NCI-H1092 treated with DMSO at 0.1 percent for 48 hours (cell line): ENCODE data around the gene PRR33.
"Not testable (repeated sequence)": the region's sequence is repeated elsewhere in the genome, so short reads cannot be mapped to it uniquely, and the experiment has no call there.

ENCODE experiments used
- DNase-seq: peaks from one replicate; lab custom pipeline; 2025; lab: John Stamatoyannopoulos, UW

Gene PRR33

GRCh38 chr11:1891831-1892115, at the start of gene PRR33:
Gene PRR33 (minus strand): TSS chr11:1891895. CDS start chr11:1890584, 1,311 bp downstream.
- DNase-seq: no peak

GRCh38 chr11:1939788-1940187, 48.1 kb upstream of the PRR33 start:
- not testable (repeated sequence) for DNase-seq

- no peak for DNase-seq
Observed at GRCh38 chr11:1939006-1939625, 47.4 kb upstream of the PRR33 start.

GRCh38 chr11:1938343-1939005, 46.8 kb upstream of the PRR33 start:
- DNase-seq: no peak

- no peak for DNase-seq
Observed at GRCh38 chr11:1937616-1938342, 46.1 kb upstream of the PRR33 start.

DNA sequence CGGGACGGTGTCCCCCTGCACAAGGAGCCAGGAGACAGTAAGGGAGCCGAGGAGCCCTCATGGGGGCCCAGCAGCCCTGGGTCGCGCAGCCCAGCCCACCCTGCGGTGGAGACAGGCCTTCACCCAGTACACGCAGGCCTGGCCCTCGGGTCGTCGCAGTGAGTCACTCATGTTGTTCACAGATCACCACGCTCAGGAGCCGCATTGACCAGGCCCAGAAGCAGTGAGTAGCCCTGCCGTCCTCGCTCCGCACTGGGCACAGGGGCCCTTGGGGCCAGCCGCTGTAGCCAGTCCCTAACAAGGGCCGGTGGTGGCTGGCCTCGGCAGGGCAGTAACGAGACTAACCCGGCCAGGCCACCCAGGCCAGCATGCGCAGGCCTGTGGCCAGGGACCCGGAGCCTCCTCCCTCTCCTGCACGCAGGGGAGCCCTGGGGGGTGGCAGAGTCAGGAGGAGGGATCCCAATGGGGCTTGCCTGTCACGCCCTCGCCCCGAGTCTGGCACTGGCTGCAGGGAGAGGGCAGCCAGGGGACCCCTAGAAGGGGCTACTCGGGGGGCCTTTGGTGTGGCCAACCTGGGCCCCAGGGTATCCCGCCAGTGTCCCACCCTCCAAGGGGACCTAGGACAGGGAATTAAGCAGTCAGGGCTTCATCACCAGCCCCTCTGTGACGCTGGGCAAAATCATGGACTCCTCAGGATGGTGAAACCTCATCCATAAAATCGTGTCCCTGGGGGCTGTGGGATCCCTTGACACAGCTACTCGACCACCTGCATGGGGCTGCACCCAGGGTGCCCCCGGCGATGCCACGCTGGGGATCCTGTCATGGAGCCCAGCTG, 45.3 kb upstream of the PRR33 start:
- DNase-seq: no peak

DNA sequence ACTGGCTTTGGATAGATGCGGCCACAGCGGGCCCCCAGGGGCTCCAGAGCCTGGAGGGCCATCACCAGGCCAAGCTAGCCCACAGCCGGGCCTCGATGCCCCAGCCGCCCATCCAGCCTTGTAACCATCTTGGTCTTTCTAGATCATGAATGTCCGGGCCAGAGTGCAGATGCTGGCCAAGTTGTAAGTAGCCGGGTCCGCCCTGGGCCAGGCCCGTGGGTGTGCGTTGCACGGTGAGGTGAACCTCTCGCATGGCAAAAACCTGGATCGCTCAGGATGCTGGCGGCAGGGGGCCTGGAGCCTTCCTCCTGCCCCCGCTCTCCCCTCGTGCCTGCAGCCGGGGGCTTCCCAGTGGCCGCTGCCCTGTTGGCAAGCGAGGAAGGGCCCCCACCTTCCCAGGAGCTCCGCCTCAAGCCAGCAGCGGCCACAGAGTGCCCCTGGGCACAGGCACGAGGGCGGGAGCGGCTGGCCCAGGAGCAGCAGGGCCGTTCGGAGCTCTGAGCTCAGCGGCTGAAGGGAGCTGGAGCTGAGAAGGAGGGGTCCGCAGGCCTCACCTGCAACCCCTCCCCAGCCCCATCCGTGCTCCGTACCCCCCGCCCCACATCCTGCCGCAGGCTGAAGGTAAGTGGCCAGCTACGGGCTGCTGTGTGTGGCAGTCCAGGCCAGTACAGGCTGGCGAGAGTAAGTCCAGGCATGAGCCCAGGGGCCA, 44.5 kb upstream of the PRR33 start:
- no peak for DNase-seq

DNA sequence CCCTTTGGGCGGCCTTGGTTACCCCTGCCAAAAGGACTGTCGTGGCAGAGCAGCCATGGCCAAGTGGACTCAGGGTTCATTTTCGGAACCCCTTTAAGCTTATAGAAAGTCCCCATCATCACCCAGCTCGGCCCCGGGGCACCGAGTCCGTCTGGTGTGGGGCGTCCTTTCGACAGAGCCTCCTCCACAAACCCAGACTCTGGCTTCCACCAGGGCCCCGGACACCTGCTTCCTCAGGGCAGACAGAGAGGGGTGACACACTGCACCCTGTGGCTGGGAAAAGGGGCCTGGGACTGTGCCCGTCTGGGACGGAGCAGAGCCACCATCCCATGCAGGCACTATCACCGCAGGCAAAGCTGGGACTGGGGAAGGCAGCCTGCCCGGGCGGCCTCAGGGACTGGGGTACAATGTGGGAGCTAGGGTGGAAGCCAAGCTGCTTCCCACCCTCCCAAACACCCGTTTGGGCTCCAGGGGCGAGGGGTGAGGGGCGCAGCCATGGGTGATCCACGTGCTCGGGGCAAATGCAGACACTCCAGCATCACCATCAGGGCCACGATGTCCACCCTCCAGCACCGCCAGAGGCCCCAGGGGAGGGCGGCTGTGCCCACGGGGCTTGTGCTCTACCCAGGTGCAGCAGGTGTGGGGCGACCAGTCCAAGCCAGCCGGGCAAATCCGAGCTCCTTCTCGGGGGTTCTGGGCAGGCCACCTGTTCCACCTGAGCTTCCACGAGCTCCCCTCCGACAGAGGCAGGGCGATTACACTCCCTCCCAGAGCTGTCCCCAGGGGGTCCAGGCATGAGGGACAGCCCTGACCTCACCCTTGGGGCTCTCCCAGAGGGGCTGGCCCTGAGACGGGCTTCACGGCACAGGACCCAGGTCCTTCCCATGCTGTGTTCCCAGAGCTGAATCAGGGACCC, 43.7 kb upstream of the PRR33 start:
- DNase-seq: no peak

DNA sequence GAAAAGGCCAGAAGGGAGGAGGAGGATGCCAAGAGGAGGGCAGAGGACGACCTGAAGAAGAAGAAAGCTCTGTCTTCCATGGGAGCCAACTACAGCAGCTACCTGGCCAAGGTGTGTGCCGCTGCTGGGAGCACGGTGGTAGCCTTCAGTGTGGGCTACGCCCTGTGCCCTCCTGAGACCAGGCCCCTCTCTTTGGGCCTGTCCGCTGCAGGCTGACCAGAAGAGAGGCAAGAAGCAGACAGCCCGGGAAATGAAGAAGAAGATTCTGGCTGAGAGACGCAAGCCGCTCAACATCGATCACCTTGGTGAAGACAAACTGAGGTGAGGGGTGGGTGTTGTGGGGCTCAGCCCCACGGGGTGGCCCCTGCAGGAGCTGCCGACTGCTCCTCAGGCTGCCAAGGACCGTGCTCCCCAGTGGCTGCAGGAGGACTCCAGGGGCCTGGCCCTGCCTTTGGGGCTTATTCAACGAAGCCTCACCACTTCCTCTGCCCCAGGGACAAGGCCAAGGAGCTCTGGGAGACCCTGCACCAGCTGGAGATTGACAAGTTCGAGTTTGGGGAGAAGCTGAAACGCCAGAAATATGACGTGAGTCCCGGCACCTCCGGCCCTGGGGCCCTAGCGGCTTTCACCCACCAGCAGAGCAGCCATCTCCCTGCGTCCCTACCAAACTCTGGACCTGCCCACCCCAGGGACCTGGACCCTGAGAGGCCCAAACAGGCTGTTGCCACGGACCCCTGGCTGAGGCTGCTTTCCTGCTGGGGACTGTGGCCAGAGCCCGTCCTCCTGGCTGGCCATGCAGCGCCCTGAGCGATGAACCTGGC, 42.9 kb upstream of the PRR33 start:
- no peak for DNase-seq

DNA sequence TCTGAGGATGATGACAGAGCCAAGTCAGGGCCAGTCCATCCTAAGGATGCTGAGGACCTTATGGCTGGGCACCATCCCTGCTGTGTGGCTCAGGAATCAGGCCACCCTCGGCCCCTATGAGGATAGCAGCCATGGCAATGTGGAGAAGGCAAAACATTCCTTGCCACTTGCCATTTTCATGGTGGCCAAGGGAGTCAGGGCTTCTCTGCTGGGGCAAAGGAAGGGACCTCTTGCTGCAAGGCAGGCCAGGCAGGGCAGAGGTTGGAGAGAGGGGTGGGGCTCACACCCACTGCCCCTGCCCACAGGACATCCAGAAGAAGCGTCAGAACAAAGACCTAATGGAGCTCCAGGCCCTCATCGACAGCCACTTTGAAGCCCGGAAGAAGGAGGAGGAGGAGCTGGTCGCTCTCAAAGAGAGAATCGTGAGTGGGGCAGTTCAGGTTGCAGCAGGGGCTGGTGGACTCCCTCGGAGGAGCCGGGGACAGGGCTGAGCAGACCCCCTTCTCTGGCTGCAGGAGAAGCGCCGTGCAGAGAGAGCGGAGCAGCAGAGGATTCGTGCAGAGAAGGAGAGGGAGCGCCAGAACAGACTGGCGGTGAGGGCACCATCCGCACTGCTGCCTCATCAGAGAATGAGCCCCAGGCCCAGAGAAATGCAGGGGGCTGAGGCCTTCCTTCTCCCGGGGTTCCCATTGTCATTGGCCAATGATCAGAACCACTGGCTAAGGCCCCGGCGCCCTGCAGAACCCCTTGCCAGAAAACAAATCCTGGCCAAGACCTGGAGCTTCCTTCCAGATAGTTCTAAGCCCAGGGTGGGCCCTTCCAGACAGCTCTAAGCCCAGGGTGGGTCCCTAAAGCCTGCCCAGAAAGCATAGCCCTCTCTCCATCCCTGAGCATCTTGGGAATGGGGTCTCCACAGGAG, 42.0 kb upstream of the PRR33 start:
- no peak for DNase-seq

- no peak for DNase-seq
Observed at GRCh38 chr11:1932681-1933080, 41.0 kb upstream of the PRR33 start.

GRCh38 chr11:1932105-1932480, 40.4 kb upstream of the PRR33 start:
- DNase-seq: no peak

DNA sequence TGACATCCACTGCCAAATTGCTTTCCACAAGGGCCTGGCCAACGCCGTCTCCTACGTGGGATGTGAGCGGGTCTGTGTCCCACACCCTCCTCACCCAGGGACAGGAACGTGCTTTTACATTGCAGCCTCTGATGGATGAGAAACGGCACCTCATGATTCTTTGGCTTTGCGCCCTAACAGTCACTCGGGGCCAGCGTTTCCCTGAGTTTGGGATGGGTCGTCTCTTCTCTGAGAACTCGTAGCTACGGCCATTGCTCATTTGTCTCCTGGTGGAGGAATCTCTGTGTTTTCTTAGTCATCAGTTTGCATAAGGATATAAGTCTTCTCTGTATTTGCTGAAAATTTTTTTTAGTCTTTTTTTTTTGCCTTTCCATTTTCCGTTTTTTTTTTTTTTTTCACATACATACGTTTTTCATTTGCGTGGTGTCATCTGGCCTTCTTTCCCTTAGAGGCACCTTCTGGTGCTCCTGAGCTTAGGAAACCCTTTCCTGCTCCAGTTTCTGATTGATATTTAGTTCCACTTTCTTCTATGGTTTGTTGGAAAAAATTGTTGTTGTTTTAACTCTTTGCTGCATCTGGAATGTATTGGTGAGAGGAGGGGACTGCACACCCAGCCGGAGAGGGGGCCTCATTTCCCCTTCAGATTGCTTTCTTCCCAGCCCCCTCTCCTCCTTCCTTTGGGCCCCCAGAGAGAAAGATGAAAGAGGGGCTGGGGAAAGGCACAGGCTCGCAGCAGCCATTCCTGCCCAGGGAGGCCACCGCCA, 39.8 kb upstream of the PRR33 start:
- DNase-seq: no peak

DNA sequence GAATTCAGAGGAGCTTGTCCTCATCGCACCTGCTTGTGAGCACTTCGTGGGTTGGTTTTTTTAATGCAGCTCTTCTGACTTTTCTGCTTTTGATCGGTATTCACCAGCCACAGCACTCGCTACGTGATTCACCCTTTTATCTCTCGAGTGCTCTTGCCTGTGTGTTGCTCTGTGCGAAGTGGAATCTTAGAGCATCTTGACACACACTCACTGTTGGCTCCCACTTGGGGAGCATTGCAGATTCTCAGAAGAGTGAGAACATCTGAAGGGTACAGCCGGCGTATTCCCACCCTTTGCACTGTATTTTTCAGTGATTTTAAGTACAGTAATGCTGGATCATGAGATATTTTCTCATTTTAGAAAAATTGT, 38.8 kb upstream of the PRR33 start:
- DNase-seq: no peak

- no peak for DNase-seq
Observed at GRCh38 chr11:1929621-1930461, 38.1 kb upstream of the PRR33 start.

DNA sequence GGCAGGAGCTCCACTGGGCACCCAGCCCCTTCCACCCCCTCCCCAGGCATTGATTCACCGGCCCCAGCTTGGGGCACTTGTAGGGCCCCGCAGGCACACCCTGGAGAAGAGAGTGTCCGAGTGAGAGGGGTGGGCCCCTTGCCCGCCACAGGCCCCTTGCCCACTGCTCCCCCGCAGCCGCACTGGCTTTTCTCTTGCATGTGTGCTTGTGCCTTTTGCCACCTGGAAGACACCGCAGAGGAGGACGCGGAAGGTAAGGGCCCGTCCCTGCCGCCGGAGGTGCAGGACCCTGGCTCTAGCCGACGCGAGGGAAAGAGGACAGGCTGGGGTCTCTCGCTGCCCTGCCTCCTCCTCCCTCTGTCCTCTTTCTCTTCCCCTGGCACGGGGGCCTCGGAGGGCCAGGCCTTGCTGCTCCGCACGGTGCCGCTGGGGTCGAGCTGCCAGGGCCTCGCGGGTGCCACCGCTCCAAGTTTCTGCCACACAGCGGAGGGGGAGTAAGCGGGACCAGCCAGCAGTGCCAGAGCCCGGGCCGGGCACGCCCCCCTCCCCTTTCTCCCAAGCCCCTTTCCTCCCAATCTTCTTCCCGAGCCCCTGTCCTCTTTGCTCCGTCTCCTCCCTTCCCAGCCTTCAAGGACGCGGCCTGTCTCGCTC, 37.3 kb upstream of the PRR33 start:
- no peak for DNase-seq

GRCh38 chr11:1928470-1928890, 36.8 kb upstream of the PRR33 start:
- no peak for DNase-seq
